IPS-NIHi7 (cell line): ENCODE data around the gene TIRAP.
A peak's percentile ranks its signal among the peaks of the same experiment; 100 is the strongest.
"Not testable (repeated sequence)": the region's sequence is repeated elsewhere in the genome, so short reads cannot be mapped to it uniquely, and the experiment has no call there.

Experiments used
- DNase-seq: peaks from one replicate; pipeline ENCODE4 v3.0.0; 2012; ENCODE audit warnings: mixed read lengths; ENCODE audit errors: extremely low spot score

Gene TIRAP

GRCh38 chr11:126284829-126285228 lies 1.9 kb downstream of the TIRAP start:
- DNase-seq, result no peak

- no peak for DNase-seq
Measured at GRCh38 chr11:126288237-126288636, 5.3 kb downstream of the TIRAP start.

- no peak for DNase-seq
Measured at GRCh38 chr11:126290887-126291286, 8.0 kb downstream of the TIRAP start.

GRCh38 chr11:126293726-126294125 lies 10.8 kb downstream of the TIRAP start:
- no peak for DNase-seq

DNA sequence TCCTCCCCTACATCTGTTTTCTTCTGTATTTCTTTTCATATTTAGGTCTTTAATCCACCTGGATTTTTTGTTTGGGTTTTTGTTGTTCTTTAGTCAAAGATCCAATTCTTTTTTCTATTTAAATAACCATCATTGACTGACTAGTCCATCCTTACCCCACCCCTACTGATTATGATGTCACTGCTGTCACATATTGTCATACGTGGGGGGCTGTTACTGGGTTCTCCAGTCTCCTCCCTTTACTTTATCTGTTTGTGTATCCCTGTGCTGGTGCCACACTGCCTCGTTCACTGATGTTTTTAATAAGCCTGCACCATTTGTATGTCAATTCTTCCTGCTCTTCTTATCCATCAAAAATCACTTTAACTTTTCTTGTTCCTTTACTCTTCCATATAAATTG lies 14.1 kb downstream of the TIRAP start:
- DNase-seq, result no peak

GRCh38 chr11:126303623-126304456 lies 20.9 kb downstream of the TIRAP start, which contains the start of gene DCPS:
Gene DCPS, plus strand, starts transcription at chr11:126304060. Its CDS starts 21 bp downstream, at chr11:126304081.
- DNase-seq, result peak; percentile 99

DNA sequence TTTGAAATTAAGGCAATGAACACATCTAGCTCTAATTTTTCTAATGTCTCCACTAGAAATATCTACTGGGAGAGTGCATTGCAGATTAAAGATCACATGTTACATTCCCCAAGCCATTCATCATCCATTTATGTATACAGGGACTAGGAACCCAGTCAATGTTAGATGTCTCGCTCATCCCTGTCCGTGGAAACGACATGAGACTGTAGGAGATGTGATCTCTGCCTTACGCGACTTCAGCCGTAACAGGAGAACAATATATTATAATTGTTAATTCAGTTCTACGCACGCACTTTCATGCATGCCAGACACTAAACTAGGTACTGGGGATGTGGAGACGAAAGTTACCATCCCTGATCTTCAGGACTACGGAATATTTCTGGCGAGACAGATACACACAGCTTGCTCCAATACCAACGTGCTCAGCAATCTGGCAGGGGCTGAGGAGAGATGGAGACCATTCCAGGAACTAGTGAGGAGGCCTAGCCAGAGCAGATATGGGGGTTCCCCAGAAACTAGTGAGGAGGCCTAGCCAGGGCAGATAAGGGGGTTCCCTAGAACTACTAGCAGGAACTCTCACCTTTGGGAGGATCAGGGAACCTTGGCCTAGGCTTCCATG lies 21.7 kb downstream of the TIRAP start:
- no peak for DNase-seq

GRCh38 chr11:126305699-126306098 lies 22.8 kb downstream of the TIRAP start:
- no peak for DNase-seq

- peak; percentile 62 for DNase-seq
Measured at GRCh38 chr11:126307706-126308105, 24.8 kb downstream of the TIRAP start.

- no peak for DNase-seq
Measured at GRCh38 chr11:126308271-126308671, 25.4 kb downstream of the TIRAP start.

GRCh38 chr11:126308771-126309170 lies 25.9 kb downstream of the TIRAP start:
- not testable (repeated sequence) for DNase-seq

- peak; percentile 86 for DNase-seq
Measured at GRCh38 chr11:126310200-126310991, 27.5 kb downstream of the TIRAP start.

DNA sequence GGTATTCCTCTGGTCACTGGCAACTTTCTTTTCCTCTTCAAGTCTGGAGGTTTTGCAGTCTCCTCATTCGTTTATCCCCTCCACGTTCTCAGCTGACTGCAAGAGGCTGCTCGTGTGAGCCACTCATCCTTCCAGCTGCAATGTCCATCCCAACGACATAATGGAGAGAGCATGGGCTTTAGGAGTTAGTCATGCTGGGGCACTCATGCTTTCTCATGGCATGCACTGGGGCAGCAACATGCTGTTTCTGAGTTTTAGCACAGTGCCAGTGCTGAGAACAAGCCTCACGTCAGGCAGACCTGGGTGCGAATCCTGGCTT lies 28.1 kb downstream of the TIRAP start:
- no peak for DNase-seq

DNA sequence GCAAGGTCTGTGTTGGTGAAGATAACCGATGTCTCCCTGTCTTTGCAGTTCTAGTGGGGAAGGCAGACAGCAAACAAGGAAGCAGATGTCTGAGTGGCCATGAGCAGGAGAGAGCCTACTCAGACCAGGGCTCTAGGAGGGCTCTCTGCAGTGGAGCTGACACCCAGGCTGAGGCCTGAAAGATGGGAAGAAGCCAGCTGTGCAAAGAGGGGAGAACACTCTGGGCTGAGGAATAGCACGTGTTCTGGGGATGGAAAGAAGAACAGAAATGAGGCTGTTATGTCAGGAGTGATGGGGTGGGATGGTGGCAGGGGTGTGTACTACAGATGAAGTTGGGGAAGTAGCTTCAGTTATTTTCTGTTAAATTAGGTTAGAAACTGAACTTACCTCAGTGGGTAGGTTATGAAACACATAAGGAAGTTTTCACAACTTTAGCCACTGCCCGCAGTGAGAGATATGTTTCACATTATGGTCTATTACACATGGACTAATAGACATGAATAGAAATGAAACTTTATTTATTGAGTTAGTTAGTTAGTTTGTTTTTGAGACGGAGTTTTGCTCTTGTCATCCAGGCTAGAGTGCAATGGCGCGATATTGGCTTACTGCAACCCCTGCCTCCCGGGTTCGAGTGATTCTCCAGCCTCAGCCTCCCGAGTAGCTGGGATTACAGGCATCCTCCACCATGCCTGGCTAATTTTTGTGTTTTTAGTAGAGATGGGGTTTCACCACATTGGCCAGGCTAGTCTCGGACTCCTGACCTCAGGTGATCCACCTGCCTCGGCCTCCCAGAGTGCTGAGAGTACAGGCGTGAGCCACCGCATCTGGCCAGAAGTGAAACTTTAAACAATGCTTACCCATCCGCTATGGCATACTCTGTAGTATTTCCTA lies 28.8 kb downstream of the TIRAP start:
- no peak for DNase-seq

DNA sequence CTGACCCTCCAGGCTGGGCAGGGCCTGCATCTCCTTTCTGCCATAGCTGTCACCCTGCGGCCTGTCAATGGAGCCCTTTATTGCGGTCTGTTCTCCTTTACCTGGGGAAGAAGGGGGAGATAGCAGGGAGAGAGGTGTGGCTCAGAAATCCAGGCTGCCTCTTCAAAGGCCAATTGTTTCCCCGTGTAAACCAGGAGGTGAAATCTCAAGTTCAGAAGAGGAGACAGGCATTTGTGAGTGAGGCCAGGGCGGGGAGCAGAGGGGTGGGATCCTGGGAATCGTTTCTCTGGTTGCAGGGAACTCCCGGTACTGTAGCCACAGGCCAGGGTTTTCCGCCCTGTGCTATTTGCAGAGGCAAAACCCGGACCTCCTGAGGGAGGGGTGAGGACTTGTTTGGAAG lies 30.1 kb downstream of the TIRAP start:
- DNase-seq, result no peak

- DNase-seq, result no peak
Measured at GRCh38 chr11:126313826-126314225, 30.9 kb downstream of the TIRAP start.

DNA sequence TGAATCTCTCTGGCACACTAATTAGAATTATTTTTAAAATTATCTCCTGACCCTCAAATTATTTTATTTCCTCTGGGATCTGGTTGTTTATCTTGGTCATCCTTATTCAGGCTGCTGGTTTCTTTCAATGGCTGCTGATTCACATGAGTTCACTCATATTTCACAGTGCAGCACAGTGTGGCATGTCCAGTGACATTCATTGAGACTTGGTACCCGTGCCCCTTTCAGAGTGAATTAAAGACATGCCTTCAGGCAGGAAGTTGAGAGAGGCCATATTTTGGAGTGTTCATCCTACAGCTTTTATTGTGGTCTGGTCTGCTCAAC lies 34.5 kb downstream of the TIRAP start:
- DNase-seq, result no peak

- no peak for DNase-seq
Measured at GRCh38 chr11:126317756-126318573, 35.1 kb downstream of the TIRAP start.

GRCh38 chr11:126318574-126319373 lies 35.9 kb downstream of the TIRAP start:
- peak; percentile 5 for DNase-seq

DNA sequence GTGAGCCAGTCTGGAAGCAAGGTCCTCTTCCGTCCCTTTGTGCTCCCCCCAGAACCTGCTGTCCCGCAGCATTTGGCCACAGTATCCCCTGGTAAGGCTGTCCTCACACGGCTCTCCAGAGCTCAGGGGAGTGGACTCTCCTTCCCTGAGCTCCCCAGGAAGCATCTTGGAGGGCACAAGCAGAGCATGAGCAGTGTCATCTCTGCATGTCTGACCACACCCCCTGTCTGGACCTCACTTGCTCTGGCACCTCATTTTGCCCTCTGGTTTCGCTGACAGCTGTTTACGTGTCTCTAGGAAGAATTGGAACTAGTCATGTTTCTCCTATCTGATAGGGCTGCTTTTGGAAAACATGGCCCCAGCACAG lies 36.5 kb downstream of the TIRAP start:
- peak; percentile 4 for DNase-seq
